Right atrium auricular region (tissue), 2 donors: ENCODE results near the gene ATP2A1. TPM values are rescaled to one million over a fixed set of nuclear protein-coding genes. Genes with fewer than 3 reads are reported as not detected.

Experiments used
- DNase-seq: peaks from one replicate; pipeline ENCODE4 v3.0.0-alpha.2; 2019; ENCODE audit warnings: low spot score
- H3K27ac ChIP-seq, 2 donors: fragments of 200-600 bp; sonication (generic); 1 replicate in 1 of 2; 2 replicates in 1 of 2; pipeline ENCODE4 v1.5.1; 2016 to 2019
- H3K27me3 ChIP-seq, 2 donors: fragments of 200-600 bp; sonication (generic); one replicate each; pipeline versions ENCODE4 v1.5.1 to v1.6.0; 2017 to 2019
- H3K36me3 ChIP-seq: fragments of 200-600 bp; sonication (generic); one replicate; pipeline ENCODE4 v1.5.1; 2016
- H3K4me1 ChIP-seq, 2 donors: fragments of 200-600 bp; sonication (generic); one replicate each; pipeline versions ENCODE4 v1.5.1 to v1.6.0; 2017 to 2019
- H3K4me3 ChIP-seq, 2 donors: fragments of 200-600 bp; sonication (generic); 1 replicate in 1 of 2; 2 replicates in 1 of 2; pipeline ENCODE4 v1.5.1; 2017 to 2019; ENCODE audit warnings: mild to moderate bottlenecking in 1 of 2, moderate library complexity in 1 of 2
- H3K9me3 ChIP-seq, 2 donors: fragments of 200-600 bp; sonication (generic); one replicate each; pipeline ENCODE4 v1.5.1; 2019
- CTCF ChIP-seq, 2 donors: fragments of 200-600 bp; sonication (generic); IDR thresholded peaks; one replicate each; pipeline ENCODE4 v1.5.1; 2019; ENCODE audit warnings: antibody characterized with exemption in 2 of 2
- total RNA-seq, 2 donors: library from RNA; depleted of rRNA; stranded (reverse); fragments of >200 nt; gene quantifications; one replicate each; pipeline ENCODE4 v1.1.0, GENCODE V29; 2016

ATP2A1 gene
- total RNA-seq, 2 donors from 2014 or later, result 0.26 TPM; not detected in 1

GRCh38 chr16:28846080-28846932, 32.0 kb upstream of the ATP2A1 start, which contains the start of gene TUFM:
TSS of gene TUFM (minus strand) at chr16:28846348. CDS start at chr16:28846269, 79 bp downstream.
- Histone ChIP-seq H3K27ac (peak within 1 kb of the TSS; percentile 89 to 92), H3K4me1 (peaks cover 0 to 22% of the 10 kb centered on the region in 2 donors), H3K27me3 (no peaks in the 10 kb centered on the region), H3K9me3 (no peaks in the 10 kb centered on the region), H3K4me3 (peak within 1 kb of the TSS; percentile 97 to 99), H3K36me3 (peaks cover 34% of the 10 kb centered on the region)
- DNase-seq, result peak; percentile 98
- peak; percentile 52 to 66 for TF ChIP-seq CTCF (IDR thresholded peaks at IDR 0.05)

- TF ChIP-seq CTCF (IDR thresholded peaks at IDR 0.05), result no peak
- peak overlapping the region; percentile 97 to 99 for H3K4me3 ChIP-seq
- no peaks in the 10 kb centered on the region for H3K9me3 ChIP-seq
- peaks cover 0 to 22% of the 10 kb centered on the region in 2 donors for H3K4me1 ChIP-seq
- no peak for DNase-seq
- H3K36me3 ChIP-seq, result peaks cover 28% of the 10 kb centered on the region
- peak overlapping the region; percentile 89 to 92 for H3K27ac ChIP-seq
- no peaks in the 10 kb centered on the region for H3K27me3 ChIP-seq
Measured at GRCh38 chr16:28846933-28847273, 31.4 kb upstream of the ATP2A1 start.

- H3K4me3 ChIP-seq, result no peak overlapping the region
- H3K36me3 ChIP-seq, result no peaks in the 10 kb centered on the region
- no peak for TF ChIP-seq CTCF (IDR thresholded peaks at IDR 0.05)
- H3K27ac ChIP-seq, result no peak overlapping the region
- H3K27me3 ChIP-seq, result no peaks in the 10 kb centered on the region
- peaks cover 0 to 9% of the 10 kb centered on the region in 2 donors for H3K4me1 ChIP-seq
- H3K9me3 ChIP-seq, result no peaks in the 10 kb centered on the region
- DNase-seq, result no peak
Measured at GRCh38 chr16:28858421-28858820, 19.9 kb upstream of the ATP2A1 start.

- H3K27me3 ChIP-seq, result no peaks in the 10 kb centered on the region
- H3K4me1 ChIP-seq, result peaks cover 0 to 13% of the 10 kb centered on the region in 2 donors
- no peak for DNase-seq
- H3K36me3 ChIP-seq, result no peaks in the 10 kb centered on the region
- no peak overlapping the region for H3K4me3 ChIP-seq
- no peak overlapping the region for H3K27ac ChIP-seq
- no peak for TF ChIP-seq CTCF (IDR thresholded peaks at IDR 0.05)
- H3K9me3 ChIP-seq, result no peaks in the 10 kb centered on the region
Measured at GRCh38 chr16:28859326-28859725, 19.0 kb upstream of the ATP2A1 start.

- peaks cover 0 to 31% of the 10 kb centered on the region in 2 donors for H3K4me1 ChIP-seq
- peak overlapping the region; percentile 95 to 98 for H3K27ac ChIP-seq
- H3K9me3 ChIP-seq, result no peaks in the 10 kb centered on the region
- no peak for TF ChIP-seq CTCF (IDR thresholded peaks at IDR 0.05)
- DNase-seq, result no peak
- H3K4me3 ChIP-seq, result peak overlapping the region; percentile 88 to 97
- H3K36me3 ChIP-seq, result peaks cover 26% of the 10 kb centered on the region
- no peaks in the 10 kb centered on the region for H3K27me3 ChIP-seq
Measured at GRCh38 chr16:28863929-28864793, 14.1 kb upstream of the ATP2A1 start.
